H1 (cell line): Measurements from ENCODE around the gene CEACAM8.

Source experiments
- CEBPB ChIP-seq: IDR thresholded peaks from 2 replicates; pipeline ENCODE4 v1.6.1; 2012; ENCODE audit warnings: low read depth, low read length
- CREB1 ChIP-seq: IDR thresholded peaks from 2 replicates; pipeline ENCODE4 v1.6.1; 2012; ENCODE audit warnings: inconsistent platforms
- CTCF ChIP-seq, 3 experiments: IDR thresholded peaks; 1 replicate in 2 of 3; 2 replicates in 1 of 3; pipeline versions ENCODE4 v1.5.1 to v1.6.1; 2011; ENCODE audit warnings: low read length in 3 of 3, mild to moderate bottlenecking in 3 of 3, inconsistent platforms in 2 of 3, low read depth in 1 of 3, moderate library complexity in 1 of 3; ENCODE audit not compliant: insufficient read depth in 1 of 3; ENCODE audit errors: control extremely low read depth in 1 of 3
- EGR1 ChIP-seq: IDR thresholded peaks from 2 replicates; pipeline ENCODE4 v1.6.1; 2011; ENCODE audit warnings: low read depth, low read length, borderline replicate concordance
- EZH2 ChIP-seq: fragments of 200-600 bp; sonication (generic); IDR thresholded peaks from 2 replicates; pipeline ENCODE4 v1.7.1; 2012; ENCODE audit warnings: low read depth, mild to moderate bottlenecking, moderate library complexity, low read length, inconsistent platforms; ENCODE audit not compliant: severe bottlenecking
- FOSL1 ChIP-seq: IDR thresholded peaks from 2 replicates; pipeline ENCODE4 v1.6.1; 2011; ENCODE audit warnings: mild to moderate bottlenecking, low read depth, low read length, moderate library complexity; ENCODE audit not compliant: insufficient read depth
- JUN ChIP-seq: IDR thresholded peaks from 2 replicates; pipeline ENCODE4 v1.6.1; 2011; ENCODE audit warnings: low read depth, mild to moderate bottlenecking, improper control_type of control experiment, low read length
- POLR2A ChIP-seq, 2 experiments: IDR thresholded peaks; 1 replicate in 1 of 2; 2 replicates in 1 of 2; pipeline ENCODE4 v1.6.1; 2011; ENCODE audit warnings: low read depth in 2 of 2, low read length in 2 of 2, mild to moderate bottlenecking in 2 of 2; ENCODE audit errors: control extremely low read depth in 1 of 2
- POLR2AphosphoS5 ChIP-seq: IDR thresholded peaks from 2 replicates; pipeline ENCODE4 v1.6.1; 2011; ENCODE audit warnings: low read depth, low read length
- RAD21 ChIP-seq, 2 experiments: IDR thresholded peaks in 1 of 2; conservative IDR thresholded peaks in 1 of 2; 2 replicates each; pipeline ENCODE4 v1.6.1; 2011; ENCODE audit warnings: low read depth in 2 of 2, low read length in 2 of 2, improper control_type of control experiment in 1 of 2, inconsistent platforms in 1 of 2, mild to moderate bottlenecking in 1 of 2, moderate library complexity in 1 of 2
- TAF1 ChIP-seq: IDR thresholded peaks from 2 replicates; pipeline ENCODE4 v1.6.1; 2011; ENCODE audit warnings: mild to moderate bottlenecking, low read depth, low read length

- no peak for TF ChIP-seq RAD21 (IDR thresholded peaks at IDR 0.05 in 1 of 2, conservative IDR thresholded peaks at IDR 0.05 in 1 of 2; ENCODE audit: low read depth in 2 of 2, low read length in 2 of 2)
- no peak for TF ChIP-seq CREB1
- no peak for TF ChIP-seq POLR2AphosphoS5
- no peak for TF ChIP-seq CTCF (IDR thresholded peaks at IDR 0.05; ENCODE audit: control extremely low read depth in 1 of 3, insufficient read depth in 1 of 3, low read depth in 1 of 3, low read length in 3 of 3)
- TF ChIP-seq FOSL1: no peak
- TF ChIP-seq POLR2A (IDR thresholded peaks at IDR 0.05; ENCODE audit: control extremely low read depth in 1 of 2, low read depth in 2 of 2, low read length in 2 of 2): no peak
- TF ChIP-seq TAF1: no peak
- TF ChIP-seq JUN: no peak
- TF ChIP-seq CEBPB: no peak
- no peak for TF ChIP-seq EGR1
- no peak for TF ChIP-seq EZH2
Observed at GRCh38 chr19:42571116-42571515, 23.6 kb downstream of the CEACAM8 start.
